Mucosa of rectum (tissue), 2 donors: ENCODE data around the gene PRIMA1.

Source experiments
- H3K27ac ChIP-seq, 2 donors: one replicate each; pipeline ENCODE4 v1.7.0; 2013; ENCODE audit warnings: inconsistent platforms in 2 of 2, low read depth in 2 of 2, low read length in 2 of 2
- H3K27me3 ChIP-seq, 2 donors: one replicate each; pipeline ENCODE4 v1.7.0; 2013; ENCODE audit warnings: low read length in 2 of 2; ENCODE audit not compliant: control insufficient read depth in 2 of 2, insufficient read depth in 2 of 2
- H3K36me3 ChIP-seq, 2 donors: one replicate each; pipeline ENCODE4 v1.7.0; 2013; ENCODE audit warnings: low read length in 2 of 2; ENCODE audit not compliant: control insufficient read depth in 2 of 2, insufficient read depth in 2 of 2
- H3K4me1 ChIP-seq, 2 donors: one replicate each; pipeline ENCODE4 v1.7.0; 2013; ENCODE audit warnings: low read length in 2 of 2, mild to moderate bottlenecking in 1 of 2; ENCODE audit not compliant: control insufficient read depth in 2 of 2, insufficient read depth in 2 of 2
- H3K4me3 ChIP-seq, 2 donors: one replicate each; pipeline ENCODE4 v1.7.0; 2013; ENCODE audit warnings: low read length in 2 of 2
- H3K9ac ChIP-seq, 2 donors: one replicate each; pipeline ENCODE4 v1.7.0; 2013; ENCODE audit warnings: low read length in 2 of 2, low read depth in 1 of 2, mild to moderate bottlenecking in 1 of 2
- H3K9me3 ChIP-seq, 2 donors: one replicate each; pipeline ENCODE4 v1.7.0; 2013; ENCODE audit warnings: low read length in 2 of 2; ENCODE audit not compliant: control insufficient read depth in 2 of 2
- donor health status: healthy.
- donor health status: Normal muscosa, but diverticular disease.

Gene PRIMA1

GRCh38 chr14:93686268-93686667 lies 102.0 kb downstream of the PRIMA1 start:
- Histone ChIP-seq H3K9me3 (no peaks in the 10 kb centered on the region), H3K4me1 (no peaks in the 10 kb centered on the region)

GRCh38 chr14:93685121-93685895 lies 103.0 kb downstream of the PRIMA1 start:
- Histone ChIP-seq H3K36me3 (no peaks in the 10 kb centered on the region), H3K9me3 (no peaks in the 10 kb centered on the region), H3K4me3 (no peak overlapping the region), H3K9ac (no peak overlapping the region), H3K27me3 (peaks cover 0 to 2% of the 10 kb centered on the region in 2 donors), H3K27ac (no peak overlapping the region), H3K4me1 (no peaks in the 10 kb centered on the region)

More at GRCh38 chr14:93686268-93686667, 102.0 kb downstream of the PRIMA1 start:
- no peaks in the 10 kb centered on the region for H3K36me3 ChIP-seq
- H3K27me3 ChIP-seq = peaks cover 0 to 2% of the 10 kb centered on the region in 2 donors
- H3K27ac ChIP-seq = no peak overlapping the region
- no peak overlapping the region for H3K9ac ChIP-seq
- H3K4me3 ChIP-seq = no peak overlapping the region

GRCh38 chr14:93683226-93683625 lies 105.1 kb downstream of the PRIMA1 start:
- Histone ChIP-seq H3K36me3 (no peaks in the 10 kb centered on the region), H3K27ac (no peak overlapping the region), H3K9ac (no peak overlapping the region), H3K27me3 (no peaks in the 10 kb centered on the region), H3K4me1 (no peaks in the 10 kb centered on the region), H3K9me3 (no peaks in the 10 kb centered on the region), H3K4me3 (no peak overlapping the region)

GRCh38 chr14:93682459-93682858 lies 105.8 kb downstream of the PRIMA1 start:
- Histone ChIP-seq H3K4me3 (no peak overlapping the region), H3K9ac (no peak overlapping the region), H3K9me3 (no peaks in the 10 kb centered on the region), H3K4me1 (no peaks in the 10 kb centered on the region), H3K27ac (no peak overlapping the region), H3K27me3 (no peaks in the 10 kb centered on the region), H3K36me3 (no peaks in the 10 kb centered on the region)

- Histone ChIP-seq H3K9ac (no peak overlapping the region), H3K36me3 (no peaks in the 10 kb centered on the region), H3K27ac (no peak overlapping the region), H3K9me3 (no peaks in the 10 kb centered on the region), H3K27me3 (no peaks in the 10 kb centered on the region), H3K4me1 (no peaks in the 10 kb centered on the region), H3K4me3 (no peak overlapping the region)
Measured at GRCh38 chr14:93676416-93676958, 111.8 kb downstream of the PRIMA1 start.

DNA sequence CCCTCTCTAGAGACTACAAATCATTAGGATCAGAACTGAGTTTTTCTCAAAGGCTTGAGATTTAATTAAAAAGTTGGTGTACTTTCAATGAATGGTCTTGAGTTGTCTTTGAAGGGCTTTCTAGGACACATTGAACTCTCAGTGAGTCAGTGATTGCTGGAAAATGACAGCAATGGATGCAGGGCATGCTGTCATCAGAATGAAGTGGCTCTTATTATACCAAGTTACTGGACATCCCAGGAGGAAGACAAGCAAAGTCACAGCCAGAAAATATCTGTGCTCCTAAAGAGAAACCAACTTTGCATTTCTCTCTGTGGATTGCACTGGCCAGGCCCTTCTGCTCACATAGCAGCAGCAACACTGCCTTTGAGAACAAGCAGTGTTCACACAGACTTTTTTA lies 112.6 kb downstream of the PRIMA1 start:
- Histone ChIP-seq H3K4me3 (no peak overlapping the region), H3K27me3 (no peaks in the 10 kb centered on the region), H3K9me3 (no peaks in the 10 kb centered on the region), H3K36me3 (no peaks in the 10 kb centered on the region), H3K27ac (no peak overlapping the region), H3K9ac (no peak overlapping the region), H3K4me1 (no peaks in the 10 kb centered on the region)

GRCh38 chr14:93674343-93674742 lies 113.9 kb downstream of the PRIMA1 start:
- Histone ChIP-seq H3K4me3 (no peak overlapping the region), H3K9me3 (no peaks in the 10 kb centered on the region), H3K36me3 (no peaks in the 10 kb centered on the region), H3K27ac (no peak overlapping the region), H3K9ac (no peak overlapping the region), H3K4me1 (no peaks in the 10 kb centered on the region), H3K27me3 (peaks cover 0 to 2% of the 10 kb centered on the region in 2 donors)

DNA sequence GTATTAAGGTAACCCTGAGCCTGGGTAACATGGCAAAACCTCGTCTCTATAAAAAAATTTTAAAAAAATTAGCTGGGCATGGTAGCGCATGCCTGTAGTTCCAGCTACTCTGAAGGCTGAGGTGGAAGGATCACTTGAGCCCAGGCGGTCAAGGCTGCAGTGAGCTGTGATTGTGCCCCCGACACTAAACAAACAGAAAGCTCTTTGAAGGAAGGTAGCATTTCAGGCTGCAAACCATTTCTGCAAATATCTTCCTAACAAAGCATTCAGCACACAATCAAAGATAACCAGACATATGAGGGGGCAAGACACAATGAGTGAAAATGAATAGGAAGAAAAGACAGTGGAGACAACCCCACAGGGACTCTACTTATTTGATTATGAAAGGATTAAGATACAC lies 118.7 kb downstream of the PRIMA1 start:
- H3K4me3 ChIP-seq = no peak overlapping the region
- no peaks in the 10 kb centered on the region for H3K4me1 ChIP-seq
- peaks cover 0 to 4% of the 10 kb centered on the region in 2 donors for H3K9me3 ChIP-seq
- no peak overlapping the region for H3K9ac ChIP-seq
- H3K27me3 ChIP-seq = peaks cover 0 to 2% of the 10 kb centered on the region in 2 donors
- H3K27ac ChIP-seq = no peak overlapping the region
- H3K36me3 ChIP-seq = no peaks in the 10 kb centered on the region
